Motor neuron (in vitro differentiated cells): ENCODE data around the gene ISL1. TPM values are rescaled to one million over a fixed set of nuclear protein-coding genes. Genes with fewer than 3 reads are reported as not detected.

Experiments
- ATAC-seq, 8 experiments: fragments of 200-7000 bp; cut with Tn5 transposase; replicated peaks in 6 of 8; 2 replicates each; pipeline ENCODE4 v1.8.0; 2021; ENCODE audit warnings: mild to moderate bottlenecking in 8 of 8, moderate library complexity in 8 of 8
- H3K27ac ChIP-seq, 2 donors: fragments of 250-450 bp; sonication (Bioruptor Pico); 2 replicates each; pipeline ENCODE4 v1.9.0; 2021; ENCODE audit warnings: antibody characterized with exemption in 2 of 2, mild to moderate bottlenecking in 2 of 2, moderate library complexity in 1 of 2
- H3K4me1 ChIP-seq, 2 donors: fragments of 250-450 bp; sonication (Bioruptor Pico); replicated peaks in 1 of 2; 2 replicates each; pipeline ENCODE4 v1.6.1; 2021; ENCODE audit warnings: antibody characterized with exemption in 2 of 2, mild to moderate bottlenecking in 2 of 2, moderate library complexity in 1 of 2
- H3K4me3 ChIP-seq, 5 donors: fragments of 250-450 bp; sonication (Bioruptor Pico); 2 replicates each; pipeline ENCODE4 v1.9.0; 2021; ENCODE audit warnings: antibody characterized with exemption in 5 of 5, mild to moderate bottlenecking in 5 of 5, moderate library complexity in 4 of 5
- WGBS, 10 experiments: fragments of 450-650 bp; shearing (Covaris generic); methylation state at CpG; one replicate each; pipeline ENCODE4 v1.0.0; 2022; 5-methylcytosine and 5-hydroxymethylcytosine counted together
- in situ Hi-C, 9 experiments: fragments of 400-800 bp; cut with MboI; loops; one replicate each; pipeline ENCODE4 v1.15.0; 2021; ENCODE audit warnings: low sequenced_read_pairs in 9 of 9, low pct_unique_long_range_greater_than_20kb in 2 of 9; ENCODE audit not compliant: unreplicated experiment in 9 of 9
- total RNA-seq, 8 experiments: library from RNA; unstranded; fragments of 300-600 nt; gene quantifications; 2 replicates each; pipeline versions ENCODE4 v1.2.3 to v1.2.4, GENCODE V29; 2022

The ISL1 gene
- total RNA-seq = 10 to 100 TPM in 4 of 8 experiments, 1 to 10 TPM in 1, under 1 TPM in 2, not detected in 1; 0.49 to 41.6 (median 10.3) TPM

DNA sequence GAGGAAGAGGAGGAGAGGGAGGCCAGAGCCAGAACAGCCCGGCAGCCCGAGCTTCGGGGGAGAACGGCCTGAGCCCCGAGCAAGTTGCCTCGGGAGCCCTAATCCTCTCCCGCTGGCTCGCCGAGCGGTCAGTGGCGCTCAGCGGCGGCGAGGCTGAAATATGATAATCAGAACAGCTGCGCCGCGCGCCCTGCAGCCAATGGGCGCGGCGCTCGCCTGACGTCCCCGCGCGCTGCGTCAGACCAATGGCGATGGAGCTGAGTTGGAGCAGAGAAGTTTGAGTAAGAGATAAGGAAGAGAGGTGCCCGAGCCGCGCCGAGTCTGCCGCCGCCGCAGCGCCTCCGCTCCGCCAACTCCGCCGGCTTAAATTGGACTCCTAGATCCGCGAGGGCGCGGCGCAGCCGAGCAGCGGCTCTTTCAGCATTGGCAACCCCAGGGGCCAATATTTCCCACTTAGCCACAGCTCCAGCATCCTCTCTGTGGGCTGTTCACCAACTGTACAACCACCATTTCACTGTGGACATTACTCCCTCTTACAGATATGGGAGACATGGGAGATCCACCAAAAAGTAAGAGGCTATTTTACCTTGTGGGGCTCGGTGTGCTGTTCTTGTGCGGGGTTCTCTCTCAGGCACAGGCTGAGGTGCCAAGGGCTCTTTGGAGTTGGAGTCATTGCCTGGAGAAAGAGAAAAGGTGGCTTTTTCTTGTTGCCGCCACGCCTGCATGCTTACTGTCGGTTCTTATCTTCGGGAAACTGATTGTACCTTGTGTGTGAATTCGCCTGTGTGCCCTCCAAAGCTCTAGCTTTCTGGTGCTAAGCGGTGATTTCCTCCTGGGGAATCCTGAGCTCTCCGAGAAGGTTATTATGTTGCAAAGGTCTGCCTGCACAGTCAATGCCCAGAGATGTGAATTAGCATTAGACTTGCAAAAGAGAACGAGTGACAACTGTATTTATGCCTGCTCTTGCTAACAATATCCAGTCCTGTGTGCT lies at the start of gene ISL1:
Gene ISL1, plus strand, starts transcription at position 318 of the 991 bp plus-strand sequence. Its CDS starts 224 bp downstream, at position 542.
- WGBS, 10 experiments = 0 to 5% (median 0%) methylated on average over 1 to 10 of the region's 57 CpGs; no CpG with 5 or more reads in 1 of the 10 experiments
- Histone ChIP-seq H3K4me1 (peaks cover 2 to 10% of the 10 kb centered on the region in 2 donors), H3K4me3 (peak within 1 kb of the TSS; percentile 36 to 55 (median 44)), H3K27ac (peak within 1 kb of the TSS in 1 of 2 donors; percentile 22)
- peak; percentile 85 to 94 (median 92) for ATAC-seq
- in situ Hi-C loops = loop anchor here in 8 of 9 experiments (10.0 to 25.0 kb wide), 6 partner anchors 419 to 979 kb away; no protein-coding TSS in a partner anchor

DNA sequence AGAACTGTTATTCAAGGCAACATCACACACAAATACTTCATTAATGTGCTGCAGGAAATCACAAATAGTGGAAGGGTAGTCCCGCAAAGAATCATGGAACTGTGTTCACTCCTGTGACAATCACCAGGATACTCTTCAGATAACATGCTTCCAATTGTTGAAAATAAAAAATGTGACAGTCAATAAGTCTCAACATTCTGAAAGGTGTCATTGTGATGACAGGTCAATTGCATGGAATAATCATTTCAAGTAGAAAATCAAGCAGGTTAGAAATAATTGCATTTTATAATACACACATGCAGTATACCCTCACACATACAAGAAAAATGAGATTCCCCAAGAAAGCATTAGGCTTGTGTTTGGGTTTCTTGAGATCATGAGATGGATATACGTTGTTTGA lies 46.4 kb upstream of the ISL1 start:
- 0 to 100% (median 70%) methylated on average over 1 to 2 of the region's 2 CpGs; no CpG with 5 or more reads in 2 of the 10 experiments for WGBS, 10 experiments
- in situ Hi-C loops = no loop called here

DNA sequence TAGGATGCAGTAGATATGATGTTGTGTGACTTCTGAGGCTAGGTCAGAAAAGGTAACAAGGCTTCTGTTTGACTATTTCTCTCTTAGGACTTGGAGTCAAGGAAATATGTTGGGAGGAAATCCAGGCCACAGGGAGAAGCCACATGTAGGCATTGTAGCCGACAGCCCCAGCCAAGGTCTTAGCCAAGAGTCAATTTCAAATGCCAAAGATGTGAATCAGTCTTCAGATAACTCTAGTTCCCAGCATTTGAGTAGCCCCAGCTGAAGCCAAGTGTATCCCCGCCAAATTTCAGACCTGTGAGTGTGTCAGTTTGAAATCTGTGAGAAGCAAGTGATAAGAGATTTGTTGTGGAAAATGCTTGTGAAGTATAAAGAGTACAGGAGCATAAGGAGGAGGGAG lies 38.1 kb upstream of the ISL1 start:
- 0 to 100% (median 65%) methylated on average over 1 to 2 of the region's 2 CpGs; no CpG with 5 or more reads in 2 of the 10 experiments for WGBS, 10 experiments
- Histone ChIP-seq H3K4me1 (no peaks in the 10 kb centered on the region), H3K27ac (no peak overlapping the region), H3K4me3 (no peak overlapping the region)
- no peak for ATAC-seq
- in situ Hi-C loops = no loop called here

More for the DNA sequence above, 46.4 kb upstream of the ISL1 start:
- no peaks in the 10 kb centered on the region for H3K4me1 ChIP-seq
- H3K4me3 ChIP-seq = no peak overlapping the region
- H3K27ac ChIP-seq = no peak overlapping the region
- ATAC-seq = no peak

DNA sequence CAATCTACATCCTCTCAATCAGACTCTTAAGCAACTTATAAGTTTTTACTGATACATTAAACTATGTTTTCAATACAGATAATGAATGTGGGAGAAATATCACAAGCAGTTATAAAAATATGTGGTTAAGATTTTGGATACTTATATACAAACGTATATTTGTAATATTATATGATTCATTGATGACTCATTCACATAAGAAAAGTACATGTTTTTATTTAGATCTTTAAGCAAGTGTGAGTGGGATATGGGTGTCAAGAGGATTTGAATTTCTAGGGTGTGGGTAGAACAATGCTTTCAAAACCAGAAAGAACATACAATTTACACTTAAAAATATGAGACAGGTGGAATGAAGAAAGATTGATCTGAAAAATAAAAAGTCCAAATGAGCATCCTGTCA lies 36.1 kb upstream of the ISL1 start:
- Histone ChIP-seq H3K27ac (no peak overlapping the region), H3K4me3 (no peak overlapping the region), H3K4me1 (no peaks in the 10 kb centered on the region)
- ATAC-seq = no peak
- 0 to 100% (median 67%) methylated on average over 1 of the region's 1 CpG for WGBS, 10 experiments
- in situ Hi-C loops = no loop called here

DNA sequence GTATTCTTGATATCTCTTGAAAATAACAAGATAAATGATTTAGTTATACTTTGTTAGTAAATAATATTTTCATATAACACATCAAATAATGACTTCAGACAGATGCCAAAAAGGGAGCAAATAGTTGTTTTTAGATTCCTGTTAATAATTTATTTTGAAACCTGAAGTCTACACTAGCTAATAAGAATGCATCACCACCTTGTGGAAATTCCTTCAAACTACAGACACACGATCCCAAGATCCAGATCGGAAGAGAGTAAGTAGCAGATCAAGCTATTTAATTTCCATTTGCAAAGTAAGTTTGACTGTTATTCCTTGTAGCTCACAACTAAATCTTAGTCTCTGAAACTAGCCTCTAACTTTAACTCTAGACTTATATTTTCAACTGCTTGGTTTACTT lies 35.5 kb upstream of the ISL1 start:
- in situ Hi-C loops = no loop called here
- H3K4me1 ChIP-seq = no peaks in the 10 kb centered on the region
- H3K27ac ChIP-seq = no peak overlapping the region
- 0 to 100% (median 85%) methylated on average over 1 to 2 of the region's 2 CpGs; no CpG with 5 or more reads in 1 of the 10 experiments for WGBS, 10 experiments
- no peak for ATAC-seq
- H3K4me3 ChIP-seq = no peak overlapping the region

DNA sequence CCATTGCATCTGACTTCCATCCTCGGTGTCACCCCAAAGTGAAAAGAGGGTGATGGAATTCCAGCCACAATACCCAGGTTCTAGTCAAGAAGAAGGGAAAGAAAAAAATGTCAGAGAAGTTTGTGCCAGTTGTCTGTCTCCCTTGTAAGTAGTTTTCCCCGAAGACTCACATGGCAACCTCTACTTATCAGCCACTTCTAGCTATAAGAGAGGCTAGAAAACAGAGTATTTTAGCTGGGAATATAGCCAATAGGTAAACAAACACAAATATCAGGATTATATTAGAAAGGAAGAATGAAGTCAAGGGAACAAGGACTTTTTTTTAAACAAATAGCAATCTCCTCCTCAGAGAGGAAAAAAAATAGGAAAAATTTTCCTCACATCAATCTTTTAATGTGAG lies 12.2 kb upstream of the ISL1 start:
- H3K4me3 ChIP-seq = no peak overlapping the region
- peaks cover 3 to 4% of the 10 kb centered on the region in 2 donors for H3K4me1 ChIP-seq
- no peak for ATAC-seq
- no peak overlapping the region for H3K27ac ChIP-seq
- in situ Hi-C loops = loop anchor here in 1 of 9 experiments (25.0 kb wide), 1 partner anchor 409 kb away; no protein-coding TSS in a partner anchor
- WGBS, 10 experiments = 0 to 100% (median 79%) methylated on average over 1 to 2 of the region's 2 CpGs

DNA sequence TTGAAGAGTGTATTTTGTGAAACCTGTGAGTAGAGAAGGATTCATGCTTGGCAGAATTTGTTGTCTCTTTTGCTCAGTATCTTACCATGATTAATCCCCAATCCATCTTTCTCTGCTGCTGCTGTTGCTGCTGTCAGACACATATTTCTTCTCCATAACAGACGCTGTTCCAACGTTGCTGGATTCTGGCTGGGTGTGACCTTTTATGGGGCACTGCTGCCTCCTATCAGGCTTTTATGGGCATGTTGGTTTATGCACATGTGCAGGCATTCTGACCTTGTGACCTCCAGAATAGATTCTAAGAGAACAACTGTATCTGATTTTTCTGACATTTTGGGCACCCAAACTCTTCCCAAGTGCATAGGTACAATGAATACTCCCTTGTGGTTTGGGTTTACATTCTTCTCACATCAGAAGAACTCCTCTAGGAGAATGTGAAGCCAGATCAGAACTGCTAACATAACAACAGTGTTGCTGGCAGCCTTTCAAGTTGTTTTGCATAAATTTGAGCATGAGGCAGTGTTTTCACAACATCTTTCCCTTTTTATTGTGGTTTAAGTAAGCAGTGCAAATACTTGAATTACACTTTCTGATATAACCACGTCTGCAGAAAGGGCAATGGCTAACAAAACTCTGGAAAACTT lies 9.2 kb upstream of the ISL1 start:
- Histone ChIP-seq H3K4me1 (peaks cover 10 to 15% of the 10 kb centered on the region in 2 donors), H3K27ac (no peak overlapping the region), H3K4me3 (no peak overlapping the region)
- WGBS, 10 experiments = 0 to 80% (median 21%) methylated on average over 1 to 3 of the region's 3 CpGs; no CpG with 5 or more reads in 1 of the 10 experiments
- in situ Hi-C loops = loop anchor here in 1 of 9 experiments (25.0 kb wide), 1 partner anchor 412 kb away; no protein-coding TSS in a partner anchor
- peak in 6 of 8 experiments; percentile 29 to 87 (median 54) for ATAC-seq

DNA sequence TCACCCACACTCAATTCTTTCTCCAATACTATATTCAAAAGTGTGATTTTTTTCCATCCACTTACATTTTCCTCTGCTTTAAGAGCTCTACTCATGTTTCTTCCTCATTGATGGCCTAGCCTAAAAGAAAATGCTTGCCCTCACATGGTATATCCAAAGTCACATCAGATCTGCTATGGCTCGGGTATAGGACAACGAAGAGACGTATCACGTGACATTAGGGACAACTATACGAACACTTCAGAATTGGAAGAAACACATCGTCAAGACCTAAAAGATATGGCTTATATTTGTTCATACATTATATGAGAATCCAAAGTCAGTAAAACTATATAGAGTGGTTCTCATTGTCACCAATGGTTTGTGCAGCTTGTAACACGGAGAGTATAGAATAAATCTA lies 8.2 kb upstream of the ISL1 start:
- in situ Hi-C loops = loop anchor here in 7 of 9 experiments (25.0 kb wide), 4 partner anchors 413 to 987 kb away; no protein-coding TSS in a partner anchor
- H3K27ac ChIP-seq = no peak overlapping the region

DNA sequence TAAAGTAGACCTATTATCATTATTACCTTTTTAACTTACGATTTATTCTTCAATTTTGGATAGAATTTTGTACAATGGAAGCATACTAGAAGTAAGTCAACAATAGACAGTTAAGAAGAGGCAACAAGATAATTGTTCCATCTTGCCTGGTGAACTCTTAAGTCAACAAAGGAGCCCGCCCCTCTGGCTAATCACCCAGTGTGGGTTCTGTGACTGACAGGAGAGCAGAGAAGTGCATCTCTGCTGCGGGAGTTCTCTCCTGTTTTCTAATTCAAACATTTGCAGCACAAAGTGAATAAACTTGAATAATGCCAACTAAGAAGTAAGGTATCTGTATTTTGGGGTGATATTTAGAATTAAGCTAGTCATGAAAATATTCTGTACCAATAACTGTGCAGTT lies 6.7 kb upstream of the ISL1 start:
- WGBS, 10 experiments = 0 to 63% (median 44%) methylated on average over 1 to 3 of the region's 3 CpGs; no CpG with 5 or more reads in 3 of the 10 experiments
- Histone ChIP-seq H3K4me1 (peaks cover 16 to 17% of the 10 kb centered on the region in 2 donors), H3K4me3 (no peak overlapping the region), H3K27ac (no peak overlapping the region)
- in situ Hi-C loops = loop anchor here in 7 of 9 experiments (25.0 kb wide), 4 partner anchors 414 to 986 kb away; no protein-coding TSS in a partner anchor
- no peak for ATAC-seq

More for the DNA sequence above, 8.2 kb upstream of the ISL1 start:
- Histone ChIP-seq H3K4me1 (peaks cover 16 to 17% of the 10 kb centered on the region in 2 donors), H3K4me3 (no peak overlapping the region)
- no peak for ATAC-seq
- 28 to 92% (median 80%) methylated on average over 1 to 7 of the region's 7 CpGs for WGBS, 10 experiments

DNA sequence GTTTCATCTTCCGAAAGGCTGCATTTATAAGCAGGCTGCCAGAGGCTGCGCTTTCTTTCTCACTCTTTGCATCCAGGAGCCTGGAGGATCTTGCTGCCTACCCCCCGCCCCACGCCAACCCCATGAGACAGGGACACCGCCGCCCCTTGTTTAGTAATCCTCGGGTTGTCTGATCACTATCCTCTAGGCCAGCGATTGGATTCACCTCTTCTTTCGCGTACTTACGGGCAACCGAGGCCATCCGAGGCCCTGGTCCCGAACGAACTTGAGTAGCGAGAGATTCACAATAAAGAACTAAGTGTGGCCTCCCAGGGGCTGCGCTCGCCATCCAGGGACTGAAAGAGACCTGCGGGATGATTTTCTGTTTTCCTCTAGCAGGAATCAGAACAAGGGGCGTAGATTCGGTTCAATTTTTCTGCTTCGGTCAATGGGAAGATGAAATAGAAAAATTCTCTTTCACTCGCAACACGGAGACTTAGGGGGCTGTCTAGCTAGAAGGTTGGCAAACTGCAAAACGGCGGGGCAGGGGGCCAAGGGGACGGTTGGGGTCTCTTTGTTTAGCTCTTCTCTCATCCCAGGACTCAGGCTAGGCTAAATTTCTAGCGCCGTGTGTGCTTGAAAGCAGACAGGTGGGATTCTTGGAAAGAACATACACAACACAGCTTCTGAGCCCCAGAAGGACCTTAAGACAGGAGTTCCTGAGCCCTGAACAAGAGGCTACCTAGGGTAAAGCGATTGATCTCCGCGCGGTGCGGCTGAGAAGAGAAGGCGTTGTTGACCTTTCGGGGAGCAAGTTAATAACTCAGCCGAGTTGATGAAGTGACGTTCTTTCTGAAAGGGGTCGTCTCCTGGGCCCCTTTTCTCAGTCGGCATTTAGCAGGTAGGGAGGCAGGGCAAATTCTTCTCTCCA lies 5.8 kb upstream of the ISL1 start:
- ATAC-seq = peak in 2 of 8 experiments; percentile 16 to 21
- Histone ChIP-seq H3K4me1 (peaks cover 16 to 17% of the 10 kb centered on the region in 2 donors), H3K27ac (peak overlapping the region in 1 of 2 donors; percentile 34), H3K4me3 (peak overlapping the region in 2 of 5 donors; percentile 40 to 55)
- 0 to 80% (median 18%) methylated on average over 1 to 24 of the region's 40 CpGs; no CpG with 5 or more reads in 4 of the 10 experiments for WGBS, 10 experiments
- in situ Hi-C loops = loop anchor here in 7 of 9 experiments (25.0 kb wide), 4 partner anchors 415 to 985 kb away; no protein-coding TSS in a partner anchor

DNA sequence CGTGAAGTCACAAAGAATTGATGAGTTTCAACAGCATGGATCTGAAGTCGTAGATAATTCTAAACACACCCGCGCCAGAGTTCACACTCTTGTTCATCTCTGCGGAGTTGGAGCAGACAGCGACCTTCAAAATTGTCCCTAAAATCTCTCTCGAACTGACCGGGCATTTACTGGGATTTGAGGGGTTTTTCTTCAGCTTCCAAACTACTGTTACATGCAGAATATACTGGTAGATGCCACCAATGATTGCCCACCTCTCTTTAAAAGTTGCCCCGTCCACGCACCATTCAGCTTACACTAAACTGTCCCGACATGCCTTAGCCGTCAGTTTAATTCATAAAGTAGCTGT lies 5.2 kb upstream of the ISL1 start:
- H3K4me3 ChIP-seq = peak overlapping the region in 2 of 5 donors; percentile 40 to 55
- WGBS, 10 experiments = 0 to 71% (median 15%) methylated on average over 1 to 11 of the region's 12 CpGs
- no peak for ATAC-seq
- peaks cover 16 to 17% of the 10 kb centered on the region in 2 donors for H3K4me1 ChIP-seq
- in situ Hi-C loops = loop anchor here in 7 of 9 experiments (25.0 kb wide), 4 partner anchors 416 to 984 kb away; no protein-coding TSS in a partner anchor
- H3K27ac ChIP-seq = peak overlapping the region in 1 of 2 donors; percentile 12
